Fibroblast of pulmonary artery (primary cell): ENCODE results near the gene TNMD.
"Not testable (repeated sequence)": the region's sequence is repeated elsewhere in the genome, so short reads cannot be mapped to it uniquely, and the experiment has no call there.

ENCODE experiments used
- DNase-seq: peaks from one replicate; pipeline ENCODE4 v3.0.0-alpha.2; 2010; ENCODE audit warnings: low read depth
- H3K4me3 ChIP-seq: replicated peaks from 2 replicates; pipeline ENCODE4 v1.5.1; 2011; ENCODE audit warnings: low read depth, mild to moderate bottlenecking, control low read depth, low read length, moderate library complexity
- CTCF ChIP-seq: IDR thresholded peaks from 2 replicates; pipeline ENCODE4 v1.5.1; 2011; ENCODE audit warnings: mild to moderate bottlenecking, control low read depth, low read length, inconsistent platforms; ENCODE audit errors: missing control alignments

TNMD gene

GRCh38 chrX:100584611-100585010 lies at the start of gene TNMD:
TSS of gene TNMD (plus strand) at chrX:100584936. CDS start at chrX:100585019, 83 bp downstream.
- no peak within 1 kb of the TSS for H3K4me3 ChIP-seq
- DNase-seq = no peak
- no peak for TF ChIP-seq CTCF

GRCh38 chrX:100565534-100565933 lies 19.2 kb upstream of the TNMD start:
- peak; percentile 7 for TF ChIP-seq CTCF
- not testable (repeated sequence) for H3K4me3 ChIP-seq, DNase-seq

GRCh38 chrX:100586747-100587146 lies 2.0 kb downstream of the TNMD start:
- TF ChIP-seq CTCF = no peak
- DNase-seq = no peak
- no peak overlapping the region for H3K4me3 ChIP-seq

GRCh38 chrX:100587861-100588260 lies 3.1 kb downstream of the TNMD start:
- TF ChIP-seq CTCF = no peak
- DNase-seq = no peak

GRCh38 chrX:100591256-100592051 lies 6.7 kb downstream of the TNMD start:
- DNase-seq = no peak
- TF ChIP-seq CTCF = no peak
- no peak overlapping the region for H3K4me3 ChIP-seq

More at GRCh38 chrX:100587861-100588260, 3.1 kb downstream of the TNMD start:
- no peak overlapping the region for H3K4me3 ChIP-seq

- H3K4me3 ChIP-seq = no peak overlapping the region
Observed at GRCh38 chrX:100593126-100593525, 8.4 kb downstream of the TNMD start.

More at GRCh38 chrX:100593126-100593525, 8.4 kb downstream of the TNMD start:
- TF ChIP-seq CTCF = no peak
- no peak for DNase-seq
